HCT116 (cell line): ENCODE results near the gene SYNGAP1. TPM values are rescaled to one million over a fixed set of nuclear protein-coding genes. Genes with fewer than 3 reads are reported as not detected.

Source experiments
- ATAC-seq: fragments of 200-7000 bp; cut with Tn5 transposase; 2 replicates; pipeline ENCODE4 v1.9.1; 2020; ENCODE audit warnings: mild to moderate bottlenecking, moderate library complexity
- BruUV-seq: library from RNA; stranded (reverse); fragments of 400-500 nt; replicated peaks from 2 replicates; lab custom pipeline; 2021; lab: Mats Ljungman, UMichigan
- CTCF ChIA-PET: fragments of 300-600 bp; sonication (Branson Sonifier 250); formaldehyde crosslinking; loops from one replicate; lab custom pipeline; 2021; ENCODE audit warnings: antibody characterized with exemption; lab: Charles Lee
- POLR2A ChIA-PET: fragments of 300-600, 350-600 bp; sonication (Branson Sonifier 250); formaldehyde crosslinking; loops from one replicate; lab custom pipeline; 2021; ENCODE audit warnings: antibody characterized with exemption; lab: Charles Lee
- RAD21 ChIA-PET, 2 experiments: fragments of 300-600 bp; sonication (Branson Sonifier 250); formaldehyde crosslinking; loops; one replicate each; lab custom pipeline; 2023; ENCODE audit warnings: low total read pairs in 2 of 2; ENCODE audit not compliant: uncharacterized antibody in 2 of 2, unreplicated experiment in 2 of 2, low non-redundant PET in 1 of 2; lab: Charles Lee
- DNase-seq: peaks from one replicate; pipeline ENCODE4 v3.0.0-alpha.2; 2010; ENCODE audit warnings: low read depth, low spot score
- H2AFZ ChIP-seq: fragments of 200-600 bp; shearing (Covaris generic), sonication (generic); 2 replicates; pipeline ENCODE4 v1.6.1; 2017; ENCODE audit warnings: low read depth, mixed run types, mixed read lengths, antibody characterized with exemption, low read length; ENCODE audit not compliant: poor library complexity, severe bottlenecking
- H3K27ac ChIP-seq: 2 replicates; pipeline ENCODE4 v1.5.1; 2012; ENCODE audit warnings: low read depth, low read length
- H3K27me3 ChIP-seq: fragments of 200-600 bp; sonication (generic); 2 replicates; pipeline ENCODE4 v1.6.1; 2016; ENCODE audit warnings: mixed run types, low read length, mixed read lengths; ENCODE audit not compliant: insufficient read depth
- H3K36me3 ChIP-seq, 2 experiments: fragments of 200-500 bp in 1 of 2; fragments of 200-600 bp in 1 of 2; sonication (Bioruptor generic) in 1 of 2; sonication (generic) in 1 of 2; 2 replicates each; pipeline versions ENCODE4 v1.5.1 to v1.6.1; 2014 to 2016; ENCODE audit warnings: low read length in 2 of 2, inconsistent platforms in 1 of 2, mixed read lengths in 1 of 2, mixed run types in 1 of 2; ENCODE audit not compliant: insufficient read depth in 2 of 2, control insufficient read depth in 1 of 2
- H3K4me1 ChIP-seq, 2 experiments: fragments of 200-600 bp in 1 of 2; sonication (generic) in 1 of 2; 2 replicates each; pipeline versions ENCODE4 v1.5.1 to v1.6.1; 2012 to 2017; ENCODE audit warnings: low read length in 2 of 2, inconsistent platforms in 1 of 2, mild to moderate bottlenecking in 1 of 2, mixed read lengths in 1 of 2, mixed run types in 1 of 2, moderate library complexity in 1 of 2; ENCODE audit not compliant: insufficient read depth in 2 of 2, control insufficient read depth in 1 of 2
- H3K4me2 ChIP-seq: fragments of 200-600 bp; sonication (generic); 2 replicates; pipeline ENCODE4 v1.6.1; 2017; ENCODE audit warnings: mixed run types, low read length, mixed read lengths
- H3K4me3 ChIP-seq, 2 experiments: fragments of 200-600 bp in 1 of 2; sonication (generic) in 1 of 2; replicated peaks in 1 of 2; 2 replicates each; pipeline ENCODE4 v1.5.1; 2011 to 2016; ENCODE audit warnings: low read length in 2 of 2, control low read depth in 1 of 2, low read depth in 1 of 2, mild to moderate bottlenecking in 1 of 2, mixed read lengths in 1 of 2, mixed run types in 1 of 2
- H3K79me2 ChIP-seq: fragments of 200-600 bp; sonication (generic); 2 replicates; pipeline ENCODE4 v1.6.1; 2017; ENCODE audit warnings: mild to moderate bottlenecking, mixed run types, low read length, moderate library complexity, mixed read lengths; ENCODE audit not compliant: insufficient read depth
- H3K9ac ChIP-seq: fragments of 200-600 bp; sonication (generic); 2 replicates; pipeline ENCODE4 v1.6.1; 2016; ENCODE audit warnings: low read length, mixed read lengths
- H3K9me2 ChIP-seq: fragments of 200-600 bp; sonication (generic), shearing (Covaris generic); 2 replicates; pipeline ENCODE4 v1.6.1; 2017; ENCODE audit warnings: mixed run types, mild to moderate bottlenecking, moderate library complexity; ENCODE audit not compliant: insufficient read depth
- H3K9me3 ChIP-seq, 2 experiments: fragments of 200-500 bp in 1 of 2; fragments of 200-600 bp in 1 of 2; sonication (Bioruptor generic) in 1 of 2; sonication (generic) in 1 of 2; 2 replicates each; pipeline ENCODE4 v1.6.1; 2014 to 2017; ENCODE audit warnings: low read length in 2 of 2, mixed read lengths in 2 of 2, inconsistent platforms in 1 of 2, low read depth in 1 of 2, mild to moderate bottlenecking in 1 of 2, mixed run types in 1 of 2, moderate library complexity in 1 of 2; ENCODE audit not compliant: control insufficient read depth in 1 of 2, insufficient read depth in 1 of 2
- H4K20me1 ChIP-seq: fragments of 200-600 bp; sonication (generic), shearing (Covaris generic); 2 replicates; pipeline ENCODE4 v1.6.1; 2017; ENCODE audit warnings: mixed run types, mild to moderate bottlenecking, moderate library complexity; ENCODE audit not compliant: insufficient read depth
- CTCF ChIP-seq, 3 experiments: fragments of 200-600 bp in 1 of 3; sonication (generic) in 1 of 3; IDR thresholded peaks in 2 of 3; conservative IDR thresholded peaks in 1 of 3; 2 replicates each; pipeline ENCODE4 v1.5.1; 2012 to 2017; ENCODE audit warnings: low read depth in 2 of 3, low read length in 2 of 3, antibody characterized with exemption in 1 of 3, borderline replicate concordance in 1 of 3, control low read depth in 1 of 3, mild to moderate bottlenecking in 1 of 3, mixed read lengths in 1 of 3, mixed run types in 1 of 3, moderate library complexity in 1 of 3; ENCODE audit not compliant: insufficient read depth in 1 of 3
- EGR1 ChIP-seq: IDR thresholded peaks from 2 replicates; pipeline ENCODE4 v1.6.1; 2012; ENCODE audit warnings: low read depth
- ELF1 ChIP-seq: IDR thresholded peaks from 2 replicates; pipeline ENCODE4 v1.6.1; 2012; ENCODE audit warnings: low read depth, borderline replicate concordance
- POLR2AphosphoS5 ChIP-seq: IDR thresholded peaks from 2 replicates; pipeline ENCODE4 v1.6.1; 2011; ENCODE audit warnings: mild to moderate bottlenecking, low read depth, low read length, moderate library complexity
- SIN3A ChIP-seq: IDR thresholded peaks from 2 replicates; pipeline ENCODE4 v1.6.1; 2012; ENCODE audit warnings: low read depth
- TCF7L2 ChIP-seq: IDR thresholded peaks from 2 replicates; pipeline ENCODE4 v1.7.0; 2011; ENCODE audit warnings: borderline replicate concordance, inconsistent platforms; ENCODE audit not compliant: insufficient read depth, insufficient read length; ENCODE audit errors: extremely low read depth
- ZFX ChIP-seq: fragments of 450-650 bp; IDR thresholded peaks from 2 replicates; pipeline ENCODE4 v1.6.1; 2017
- intact Hi-C: fragments of 100-400 bp; cut with micrococcal nuclease; formaldehyde crosslinking; loops from 2 replicates; pipeline ENCODE4 v1.10.0; 2022
- total RNA-seq: library from RNA; stranded (reverse); gene quantifications from one replicate; pipeline ENCODE4 v1.2.1, GENCODE V29; 2021; ENCODE audit not compliant: unreplicated experiment
- TF ChIP-seq, protein P1 (sequence below): IDR thresholded peaks from 2 replicates; pipeline ENCODE4 v1.6.1; 2011; ENCODE audit warnings: mild to moderate bottlenecking, low read length, moderate library complexity; ENCODE audit not compliant: insufficient replicate concordance; ENCODE audit errors: extremely low read depth
- TF ChIP-seq, protein P2 (sequence below): IDR thresholded peaks from 2 replicates; pipeline ENCODE4 v1.6.1; 2012; ENCODE audit warnings: low read depth
- TF ChIP-seq, protein P3 (sequence below): IDR thresholded peaks from 2 replicates; pipeline ENCODE4 v1.6.1; 2012

The SYNGAP1 gene
- total RNA-seq, 1 experiment from 2014 or later: 11.5 TPM

DNA sequence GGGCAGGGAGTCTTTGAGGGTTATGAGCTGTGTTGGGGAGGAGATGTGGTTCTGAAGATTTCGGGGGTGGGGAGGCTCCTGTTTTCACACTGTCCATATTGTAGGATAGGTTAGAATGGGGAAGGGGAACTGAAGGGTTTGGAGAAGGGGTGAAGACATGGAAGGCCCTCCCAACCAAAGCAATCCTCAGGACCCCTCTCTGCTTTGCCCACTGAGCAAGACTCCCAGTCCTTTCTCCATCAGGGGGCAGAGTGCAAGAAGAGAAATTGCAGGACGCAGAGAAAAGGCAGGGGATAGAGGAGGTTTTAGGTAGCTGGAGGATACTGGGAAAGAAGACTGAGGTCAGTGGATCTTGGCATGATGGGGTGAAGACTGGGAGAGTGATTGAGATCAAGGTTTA, 3.9 kb downstream of the SYNGAP1 start:
- Histone ChIP-seq H2AFZ (no peak overlapping the region), H3K27me3 (no peaks in the 10 kb centered on the region), H3K9me2 (no peaks in the 10 kb centered on the region), H3K9me3 (no peaks in the 10 kb centered on the region), H3K36me3 (no peaks in the 10 kb centered on the region), H3K4me1 (peaks cover 19 to 42% of the 10 kb centered on the region in 2 experiments), H4K20me1 (no peaks in the 10 kb centered on the region), H3K9ac (no peak overlapping the region), H3K4me2 (no peak overlapping the region), H3K27ac (no peak overlapping the region), H3K79me2 (no peaks in the 10 kb centered on the region), H3K4me3 (no peak overlapping the region)
- no TSS peak for BruUV-seq
- RAD21 ChIA-PET: no interaction called here
- intact Hi-C loops: no loop called here
- no peak for ATAC-seq
- POLR2A ChIA-PET: no interaction called here
- CTCF ChIA-PET: no interaction called here
- TF ChIP-seq, protein P1, sequence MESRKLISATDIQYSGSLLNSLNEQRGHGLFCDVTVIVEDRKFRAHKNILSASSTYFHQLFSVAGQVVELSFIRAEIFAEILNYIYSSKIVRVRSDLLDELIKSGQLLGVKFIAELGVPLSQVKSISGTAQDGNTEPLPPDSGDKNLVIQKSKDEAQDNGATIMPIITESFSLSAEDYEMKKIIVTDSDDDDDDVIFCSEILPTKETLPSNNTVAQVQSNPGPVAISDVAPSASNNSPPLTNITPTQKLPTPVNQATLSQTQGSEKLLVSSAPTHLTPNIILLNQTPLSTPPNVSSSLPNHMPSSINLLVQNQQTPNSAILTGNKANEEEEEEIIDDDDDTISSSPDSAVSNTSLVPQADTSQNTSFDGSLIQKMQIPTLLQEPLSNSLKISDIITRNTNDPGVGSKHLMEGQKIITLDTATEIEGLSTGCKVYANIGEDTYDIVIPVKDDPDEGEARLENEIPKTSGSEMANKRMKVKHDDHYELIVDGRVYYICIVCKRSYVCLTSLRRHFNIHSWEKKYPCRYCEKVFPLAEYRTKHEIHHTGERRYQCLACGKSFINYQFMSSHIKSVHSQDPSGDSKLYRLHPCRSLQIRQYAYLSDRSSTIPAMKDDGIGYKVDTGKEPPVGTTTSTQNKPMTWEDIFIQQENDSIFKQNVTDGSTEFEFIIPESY: no peak
- no peak for TF ChIP-seq ELF1
- TF ChIP-seq, protein P2, sequence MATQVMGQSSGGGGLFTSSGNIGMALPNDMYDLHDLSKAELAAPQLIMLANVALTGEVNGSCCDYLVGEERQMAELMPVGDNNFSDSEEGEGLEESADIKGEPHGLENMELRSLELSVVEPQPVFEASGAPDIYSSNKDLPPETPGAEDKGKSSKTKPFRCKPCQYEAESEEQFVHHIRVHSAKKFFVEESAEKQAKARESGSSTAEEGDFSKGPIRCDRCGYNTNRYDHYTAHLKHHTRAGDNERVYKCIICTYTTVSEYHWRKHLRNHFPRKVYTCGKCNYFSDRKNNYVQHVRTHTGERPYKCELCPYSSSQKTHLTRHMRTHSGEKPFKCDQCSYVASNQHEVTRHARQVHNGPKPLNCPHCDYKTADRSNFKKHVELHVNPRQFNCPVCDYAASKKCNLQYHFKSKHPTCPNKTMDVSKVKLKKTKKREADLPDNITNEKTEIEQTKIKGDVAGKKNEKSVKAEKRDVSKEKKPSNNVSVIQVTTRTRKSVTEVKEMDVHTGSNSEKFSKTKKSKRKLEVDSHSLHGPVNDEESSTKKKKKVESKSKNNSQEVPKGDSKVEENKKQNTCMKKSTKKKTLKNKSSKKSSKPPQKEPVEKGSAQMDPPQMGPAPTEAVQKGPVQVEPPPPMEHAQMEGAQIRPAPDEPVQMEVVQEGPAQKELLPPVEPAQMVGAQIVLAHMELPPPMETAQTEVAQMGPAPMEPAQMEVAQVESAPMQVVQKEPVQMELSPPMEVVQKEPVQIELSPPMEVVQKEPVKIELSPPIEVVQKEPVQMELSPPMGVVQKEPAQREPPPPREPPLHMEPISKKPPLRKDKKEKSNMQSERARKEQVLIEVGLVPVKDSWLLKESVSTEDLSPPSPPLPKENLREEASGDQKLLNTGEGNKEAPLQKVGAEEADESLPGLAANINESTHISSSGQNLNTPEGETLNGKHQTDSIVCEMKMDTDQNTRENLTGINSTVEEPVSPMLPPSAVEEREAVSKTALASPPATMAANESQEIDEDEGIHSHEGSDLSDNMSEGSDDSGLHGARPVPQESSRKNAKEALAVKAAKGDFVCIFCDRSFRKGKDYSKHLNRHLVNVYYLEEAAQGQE: no peak
- no peak for TF ChIP-seq CTCF (IDR thresholded peaks at IDR 0.05 in 2 of 3, conservative IDR thresholded peaks at IDR 0.05 in 1 of 3; ENCODE audit: borderline replicate concordance in 1 of 3, insufficient read depth in 1 of 3, low read depth in 2 of 3, low read length in 2 of 3)
- TF ChIP-seq, protein P3, sequence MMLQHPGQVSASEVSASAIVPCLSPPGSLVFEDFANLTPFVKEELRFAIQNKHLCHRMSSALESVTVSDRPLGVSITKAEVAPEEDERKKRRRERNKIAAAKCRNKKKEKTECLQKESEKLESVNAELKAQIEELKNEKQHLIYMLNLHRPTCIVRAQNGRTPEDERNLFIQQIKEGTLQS: no peak
- no peak for TF ChIP-seq EGR1
- TF ChIP-seq TCF7L2: no peak
- no peak for TF ChIP-seq ZFX
- no peak for TF ChIP-seq POLR2AphosphoS5
- no peak for TF ChIP-seq SIN3A
- TF ChIP-seq, all 23 proteins: peak for 0
- no peak for DNase-seq
